K562 (cell line): Measurements from ENCODE around the gene TMEM214. TPM values are rescaled to one million over a fixed set of nuclear protein-coding genes. Genes with fewer than 3 reads are reported as not detected.
A peak's percentile ranks its signal among the peaks of the same experiment; 100 is the strongest.

ENCODE experiments used
- E2F6 ChIP-seq, 2 experiments: IDR thresholded peaks; 2 replicates each; pipeline ENCODE4 v1.6.1; 2011; ENCODE audit warnings: borderline replicate concordance in 1 of 2, control low read depth in 1 of 2, low read depth in 1 of 2, low read length in 1 of 2, mild to moderate bottlenecking in 1 of 2, mixed read lengths in 1 of 2, moderate library complexity in 1 of 2; ENCODE audit not compliant: insufficient read depth in 1 of 2, insufficient read length in 1 of 2, poor library complexity in 1 of 2, severe bottlenecking in 1 of 2; ENCODE audit errors: extremely low read depth in 1 of 2
- EGR1 ChIP-seq: fragments of 450-650 bp; conservative IDR thresholded peaks from 2 replicates; pipeline ENCODE4 v1.6.1; 2017; ENCODE audit warnings: mild to moderate bottlenecking
- ELF1 ChIP-seq: fragments of 200-800 bp; sonication (Bioruptor generic); IDR thresholded peaks from 2 replicates; pipeline ENCODE4 v1.6.1; 2016; ENCODE audit warnings: missing genetic modification characterization, missing compliant biosample characterization
- FIP1L1 ChIP-seq: fragments of 200-400 bp; formaldehyde crosslinking; IDR thresholded peaks from 2 replicates; pipeline ENCODE4 v1.6.1; 2018; ENCODE audit warnings: mild to moderate bottlenecking, low read depth, low read length; ENCODE audit not compliant: poor library complexity, severe bottlenecking
- NCOR1 ChIP-seq: fragments of 450-650 bp; IDR thresholded peaks from 2 replicates; pipeline ENCODE4 v1.6.1; 2016; ENCODE audit warnings: mild to moderate bottlenecking, moderate library complexity
- NKRF ChIP-seq: fragments of 450-650 bp; IDR thresholded peaks from 2 replicates; pipeline ENCODE4 v1.6.1; 2016; ENCODE audit warnings: borderline replicate concordance
- NR4A1 ChIP-seq, 2 experiments: fragments of 250-450 bp in 1 of 2; fragments of 450-650 bp in 1 of 2; sonication (Bioruptor Pico) in 1 of 2; IDR thresholded peaks; 2 replicates each; pipeline versions ENCODE4 v1.4.0 to v1.6.1; 2016 to 2020; ENCODE audit warnings: mild to moderate bottlenecking in 2 of 2, missing compliant biosample characterization in 1 of 2, missing genetic modification characterization in 1 of 2, moderate library complexity in 1 of 2
- POLR2G ChIP-seq: fragments of 200-400 bp; formaldehyde crosslinking; IDR thresholded peaks from 2 replicates; pipeline ENCODE4 v1.6.1; 2017; ENCODE audit warnings: low read depth, mild to moderate bottlenecking, antibody characterized with exemption, low read length, moderate library complexity
- RBM22 ChIP-seq: fragments of 200-400 bp; formaldehyde crosslinking; IDR thresholded peaks from 2 replicates; pipeline ENCODE4 v1.6.1; 2018; ENCODE audit warnings: low read length, low read depth; ENCODE audit not compliant: poor library complexity, severe bottlenecking
- RNF2 ChIP-seq: sonication (generic); IDR thresholded peaks from 2 replicates; pipeline ENCODE4 v1.6.1; 2016
- SAP30 ChIP-seq: fragments of 200-600 bp; sonication (generic); IDR thresholded peaks from 2 replicates; pipeline ENCODE4 v1.6.1; 2012; ENCODE audit warnings: borderline replicate concordance, low read depth, mild to moderate bottlenecking, moderate library complexity, low read length, control low read depth, inconsistent platforms; ENCODE audit not compliant: insufficient read depth, poor library complexity, severe bottlenecking
- SMC3 ChIP-seq: conservative IDR thresholded peaks from 2 replicates; pipeline ENCODE4 v1.6.1; 2011; ENCODE audit warnings: low read depth, low read length, improper control_type of control experiment; ENCODE audit not compliant: insufficient read depth
- ZNF12 ChIP-seq: sonication (generic); formaldehyde crosslinking; IDR thresholded peaks from 2 replicates; pipeline ENCODE4 v1.4.0; 2020; ENCODE audit warnings: mild to moderate bottlenecking, missing genetic modification reagents
- polyA plus RNA-seq, 8 experiments: library from polyadenylated mRNA; depleted of rRNA in 4 of 8; stranded (reverse) in 5 of 8; unstranded in 3 of 8; fragments of >200 nt; fragmentation: Nextera tagmentation in 2 of 8; fragmentation: Illumina TruSeq in 1 of 8; extraction: Ambion mirVana in 2 of 8; extraction: Trizol in 1 of 8; gene quantifications; 2 replicates each; pipeline versions ENCODE4 v1.2.1 to v1.2.3, GENCODE V29; 2011 to 2014; ENCODE audit warnings: inconsistent platforms in 1 of 8, missing spikeins in 1 of 8
- total RNA-seq, 7 experiments: library from RNA; depleted of rRNA in 6 of 7; stranded (reverse); fragments of >200 nt in 6 of 7; fragmentation: Illumina TruSeq in 2 of 7; extraction: Trizol in 2 of 7; gene quantifications; 2 replicates each; pipeline versions ENCODE4 v1.2.1 to v1.2.3, GENCODE V29; 2011 to 2021; ENCODE audit warnings: low replicate concordance in 1 of 7
- TF ChIP-seq, protein P1 (sequence below): fragments of 250-450 bp; sonication (Bioruptor Pico); IDR thresholded peaks from 2 replicates; pipeline ENCODE4 v1.4.0; 2020
- TF ChIP-seq, protein P2 (sequence below): fragments of 200-800 bp; sonication (Bioruptor generic); IDR thresholded peaks from 2 replicates; pipeline ENCODE4 v1.6.1; 2017; ENCODE audit warnings: missing genetic modification characterization, missing compliant biosample characterization
- TF ChIP-seq, protein P3 (sequence below): sonication (generic); formaldehyde crosslinking; IDR thresholded peaks from 2 replicates; pipeline ENCODE4 v1.8.0; 2022; ENCODE audit warnings: missing genetic modification reagents, mild to moderate bottlenecking, moderate library complexity, borderline replicate concordance

The TMEM214 gene
- total and polyA plus RNA-seq, 9 of the 15 experiments (the other 6 are each of a cell fraction or from before 2014, with no cell fraction given), result 11.4 to 81.4 (median 44.1) TPM

- no peak for TF ChIP-seq NCOR1
- TF ChIP-seq NKRF, result peak; percentile 22; the same call in 1 of the 2 replicates
- TF ChIP-seq, protein P1, sequence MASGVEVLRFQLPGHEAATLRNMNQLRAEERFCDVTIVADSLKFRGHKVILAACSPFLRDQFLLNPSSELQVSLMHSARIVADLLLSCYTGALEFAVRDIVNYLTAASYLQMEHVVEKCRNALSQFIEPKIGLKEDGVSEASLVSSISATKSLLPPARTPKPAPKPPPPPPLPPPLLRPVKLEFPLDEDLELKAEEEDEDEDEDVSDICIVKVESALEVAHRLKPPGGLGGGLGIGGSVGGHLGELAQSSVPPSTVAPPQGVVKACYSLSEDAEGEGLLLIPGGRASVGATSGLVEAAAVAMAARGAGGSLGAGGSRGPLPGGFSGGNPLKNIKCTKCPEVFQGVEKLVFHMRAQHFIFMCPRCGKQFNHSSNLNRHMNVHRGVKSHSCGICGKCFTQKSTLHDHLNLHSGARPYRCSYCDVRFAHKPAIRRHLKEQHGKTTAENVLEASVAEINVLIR, result 0 out of 2 replicates have a peak, but pooled peaks have one; percentile 49
- TF ChIP-seq, protein P2, sequence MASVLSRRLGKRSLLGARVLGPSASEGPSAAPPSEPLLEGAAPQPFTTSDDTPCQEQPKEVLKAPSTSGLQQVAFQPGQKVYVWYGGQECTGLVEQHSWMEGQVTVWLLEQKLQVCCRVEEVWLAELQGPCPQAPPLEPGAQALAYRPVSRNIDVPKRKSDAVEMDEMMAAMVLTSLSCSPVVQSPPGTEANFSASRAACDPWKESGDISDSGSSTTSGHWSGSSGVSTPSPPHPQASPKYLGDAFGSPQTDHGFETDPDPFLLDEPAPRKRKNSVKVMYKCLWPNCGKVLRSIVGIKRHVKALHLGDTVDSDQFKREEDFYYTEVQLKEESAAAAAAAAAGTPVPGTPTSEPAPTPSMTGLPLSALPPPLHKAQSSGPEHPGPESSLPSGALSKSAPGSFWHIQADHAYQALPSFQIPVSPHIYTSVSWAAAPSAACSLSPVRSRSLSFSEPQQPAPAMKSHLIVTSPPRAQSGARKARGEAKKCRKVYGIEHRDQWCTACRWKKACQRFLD (CRISPR knock-in tag), result peak; percentile 87; the same call in 1 of the 2 replicates
- peak; percentile 9 to 28 for TF ChIP-seq E2F6 (IDR thresholded peaks at IDR 0.05; ENCODE audit: borderline replicate concordance in 1 of 2, extremely low read depth in 1 of 2, insufficient read depth in 1 of 2, insufficient read length in 1 of 2, low read depth in 1 of 2, low read length in 1 of 2, poor library complexity in 1 of 2, severe bottlenecking in 1 of 2)
- TF ChIP-seq NR4A1 (CRISPR knock-in tag; IDR thresholded peaks at IDR 0.05), result no peak
- no peak for TF ChIP-seq NR4A1 (tag; IDR thresholded peaks at IDR 0.05)
- TF ChIP-seq POLR2G, result peak; percentile 99
- peak; percentile 70 for TF ChIP-seq FIP1L1
- peak; percentile 46 for TF ChIP-seq EGR1
- 0 out of 2 replicates have a peak, but pooled peaks have one; percentile 4 for TF ChIP-seq SMC3
- peak; percentile 82 for TF ChIP-seq RBM22
- 0 out of 2 replicates have a peak, but pooled peaks have one; percentile 33 for TF ChIP-seq ZNF12 (CRISPR knock-in tag)
- TF ChIP-seq SAP30, result peak; percentile 34
- TF ChIP-seq ELF1 (tag), result peak; percentile 71
- TF ChIP-seq RNF2, result peak; percentile 44; the same call in 1 of the 2 replicates
- TF ChIP-seq, protein P3, sequence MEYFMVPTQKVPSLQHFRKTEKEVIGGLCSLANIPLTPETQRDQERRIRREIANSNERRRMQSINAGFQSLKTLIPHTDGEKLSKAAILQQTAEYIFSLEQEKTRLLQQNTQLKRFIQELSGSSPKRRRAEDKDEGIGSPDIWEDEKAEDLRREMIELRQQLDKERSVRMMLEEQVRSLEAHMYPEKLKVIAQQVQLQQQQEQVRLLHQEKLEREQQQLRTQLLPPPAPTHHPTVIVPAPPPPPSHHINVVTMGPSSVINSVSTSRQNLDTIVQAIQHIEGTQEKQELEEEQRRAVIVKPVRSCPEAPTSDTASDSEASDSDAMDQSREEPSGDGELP (CRISPR knock-in tag), result peak; percentile 47; the same call in 1 of the 2 replicates
Observed at GRCh38 chr2:27032495-27033252, at the start of gene TMEM214 (continued).
